ENCODE data around the gene GPR183.

Gene GPR183

DNA sequence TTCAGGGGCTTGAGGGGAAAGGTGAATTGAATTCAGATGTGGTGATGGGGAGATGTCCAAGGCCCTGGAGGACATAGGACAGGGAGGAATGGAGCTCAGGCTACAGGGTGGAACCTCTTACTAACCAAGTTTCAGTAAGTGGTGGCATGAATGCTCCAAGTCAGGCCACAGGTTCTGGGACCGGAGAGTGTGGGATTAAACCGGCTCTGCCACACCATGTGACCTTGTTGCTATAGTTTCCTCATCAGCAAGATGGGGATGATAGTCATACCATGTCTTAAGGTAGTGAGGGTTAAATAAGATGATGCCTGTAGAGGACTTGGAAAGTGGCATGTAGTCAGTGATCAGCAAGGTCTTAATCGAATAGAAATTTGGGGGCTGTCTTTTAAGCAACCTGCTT, 16.3 kb downstream of the GPR183 start:
- DNase-seq, result no peak

DNA sequence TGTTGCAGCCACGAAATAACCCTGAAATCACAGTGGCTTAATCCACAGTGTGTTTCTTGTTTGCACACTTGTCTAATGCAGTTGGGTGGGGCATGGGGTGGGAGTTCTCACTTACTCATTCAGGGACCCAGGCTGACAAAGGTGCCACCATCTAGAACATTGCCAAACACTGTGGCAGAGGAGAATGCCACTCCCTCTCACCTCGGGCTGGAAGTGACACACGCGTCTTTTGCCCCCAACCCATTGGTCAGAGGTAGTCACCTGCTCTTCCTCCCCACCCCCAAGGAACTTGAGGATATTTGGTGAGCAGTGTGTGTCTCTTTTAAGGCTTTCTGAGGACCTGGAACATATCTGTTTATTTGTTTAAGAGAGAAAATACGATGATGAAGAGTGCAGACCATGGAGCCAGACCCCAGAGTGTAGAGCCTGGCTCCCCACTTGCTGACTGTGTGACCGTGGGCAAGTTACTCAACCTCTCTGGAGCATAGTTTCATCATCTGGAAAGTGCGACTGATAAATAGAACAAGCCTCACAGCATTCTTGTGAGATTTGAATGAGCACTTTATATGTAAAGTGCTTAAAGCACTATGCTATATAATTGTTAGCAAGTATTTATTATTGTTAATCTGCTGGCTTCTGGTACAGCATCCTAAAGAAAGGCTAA, 17.4 kb downstream of the GPR183 start:
- no peak for DNase-seq

DNA sequence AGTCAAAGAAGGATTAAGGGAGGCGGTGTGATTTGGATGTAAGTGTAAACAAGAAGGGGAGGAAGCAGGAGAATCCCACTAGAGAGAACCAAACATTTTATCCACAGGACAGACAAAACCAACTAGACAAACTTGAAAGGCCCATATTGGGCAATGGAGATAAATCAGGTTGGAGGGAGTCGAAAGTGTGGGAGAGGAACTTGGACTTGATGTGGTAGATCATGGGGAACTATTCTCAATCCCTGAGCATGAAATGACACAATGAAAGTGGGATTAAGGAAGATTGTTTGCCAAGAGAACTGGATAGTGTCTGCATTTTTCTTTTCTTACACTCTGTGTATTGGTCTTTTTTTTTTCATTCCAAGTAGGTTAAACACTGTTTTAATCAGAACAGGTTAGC, 17.9 kb downstream of the GPR183 start:
- DNase-seq, result no peak

GRCh38 chr13:99288089-99288488, 19.1 kb downstream of the GPR183 start:
- no peak for DNase-seq

GRCh38 chr13:99287551-99287950, 19.6 kb downstream of the GPR183 start:
- no peak for DNase-seq

DNA sequence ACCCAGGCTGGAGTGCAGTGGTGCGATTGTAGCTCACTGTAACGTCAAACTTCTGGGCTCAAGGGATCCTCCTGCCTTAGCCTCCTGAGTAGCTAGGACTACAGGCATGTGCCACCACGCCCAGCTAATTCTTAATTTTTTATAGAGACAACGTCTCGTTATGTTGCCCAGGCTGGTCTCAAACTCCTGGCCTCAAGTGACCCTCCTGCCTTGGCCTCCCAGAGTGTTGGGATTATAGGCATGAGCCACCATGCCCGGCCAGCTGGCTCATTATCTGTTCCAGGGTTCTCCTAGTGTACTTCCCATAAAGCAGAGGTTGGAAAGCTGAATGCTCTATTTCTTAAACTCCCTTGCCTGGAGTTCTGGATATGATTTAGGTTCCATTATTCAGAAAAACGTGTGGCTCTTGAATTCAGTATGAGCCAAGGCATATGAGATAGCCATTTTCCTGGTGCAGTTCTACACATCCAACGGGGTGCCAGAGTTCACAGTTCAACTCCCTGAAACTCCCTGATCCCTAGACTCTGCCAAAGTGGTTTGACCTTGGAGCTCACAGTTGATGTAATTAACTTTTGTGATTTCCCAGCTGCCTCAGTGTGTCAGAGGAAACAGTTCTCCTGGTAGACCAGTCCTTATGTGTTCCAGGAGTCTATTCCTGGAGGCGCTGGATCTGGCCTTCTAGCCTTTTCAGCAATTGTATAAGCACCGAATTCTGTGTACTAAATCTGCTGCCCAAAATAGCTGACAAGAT, 21.6 kb downstream of the GPR183 start:
- DNase-seq, result no peak

- DNase-seq, result no peak
These were observed 24.7 kb downstream of the GPR183 start for GRCh38 chr13:99282264-99283231.

- DNase-seq, result no peak
These were observed 25.4 kb downstream of the GPR183 start for GRCh38 chr13:99281811-99282263.

DNA sequence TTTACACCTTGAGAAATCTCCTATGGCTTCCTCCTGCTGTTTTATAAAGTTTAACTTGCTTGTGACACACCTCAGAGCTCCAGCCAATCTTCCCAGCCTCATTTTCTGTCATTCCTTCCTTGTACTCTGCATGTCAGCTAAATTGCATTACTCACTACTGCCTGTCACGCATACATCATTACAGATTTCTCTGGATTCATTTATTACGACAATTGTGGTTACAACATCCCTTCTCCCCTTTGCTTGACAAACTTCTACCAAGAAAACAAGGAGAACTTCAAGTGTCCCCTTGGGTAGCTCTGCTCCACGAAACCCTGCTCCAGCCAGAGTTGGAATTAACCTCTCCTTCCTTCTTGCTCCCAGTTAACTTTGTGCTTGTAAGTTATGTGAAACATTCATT, 27.0 kb downstream of the GPR183 start:
- no peak for DNase-seq

GRCh38 chr13:99279637-99280036, 27.6 kb downstream of the GPR183 start:
- no peak for DNase-seq

DNA sequence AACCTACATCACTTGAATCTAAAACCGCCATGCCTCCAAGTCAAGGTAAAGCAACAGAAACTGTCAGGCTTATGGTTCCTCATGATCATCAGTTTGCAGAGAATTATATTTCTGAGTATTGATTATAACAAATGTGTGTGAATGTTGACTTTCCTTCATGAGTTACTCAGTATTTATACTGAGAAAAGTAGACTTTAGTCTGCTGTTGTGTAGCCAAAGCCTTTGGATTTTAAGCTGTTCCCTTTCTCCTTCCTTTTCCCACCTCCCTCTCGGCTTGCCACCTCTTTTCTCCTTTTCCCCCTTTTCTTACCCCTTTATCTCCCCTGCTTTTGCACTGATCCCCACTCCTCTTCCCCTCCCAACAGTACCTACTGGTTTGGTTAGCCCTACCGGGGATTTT, 28.4 kb downstream of the GPR183 start:
- no peak for DNase-seq

DNA sequence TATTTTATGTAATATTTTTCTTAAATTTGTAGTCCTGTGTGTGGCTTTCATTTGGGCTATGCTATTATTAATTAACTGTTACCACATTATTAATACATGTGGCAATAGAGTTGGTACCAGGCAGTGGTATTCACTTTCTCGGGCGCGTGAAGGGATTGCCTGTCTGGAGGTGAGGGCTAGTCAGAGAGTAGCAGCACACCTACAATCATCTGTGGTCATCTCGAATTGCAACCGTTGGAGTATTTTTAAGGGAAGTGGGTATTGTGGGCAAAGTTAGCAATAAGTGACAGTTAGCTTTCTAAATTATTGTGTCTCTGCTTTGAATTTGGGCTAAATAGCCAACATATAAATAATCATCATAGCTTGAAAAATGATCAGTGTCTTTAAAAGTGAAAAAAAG, 29.0 kb downstream of the GPR183 start:
- DNase-seq, result no peak

GRCh38 chr13:99277629-99278028, 29.6 kb downstream of the GPR183 start:
- DNase-seq, result no peak

DNA sequence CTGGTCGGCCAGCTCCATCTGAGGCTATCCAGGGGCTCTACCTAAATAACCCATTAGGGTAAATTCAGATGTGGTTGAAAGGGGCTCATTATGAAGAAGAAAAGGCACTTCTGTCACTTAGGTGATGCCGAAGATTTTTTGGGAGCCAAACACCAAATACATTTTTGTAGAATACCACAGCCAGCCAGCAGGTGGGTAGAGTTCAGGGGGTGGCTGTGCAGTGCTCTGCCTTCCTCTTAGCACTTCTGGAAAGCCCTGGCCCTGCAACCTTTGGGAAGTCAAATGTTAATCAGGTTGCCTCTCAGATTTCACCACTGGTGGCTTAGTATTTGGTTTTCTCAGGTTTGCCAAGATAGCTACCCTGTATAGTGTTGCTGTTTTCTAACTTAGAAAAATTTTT, 30.5 kb downstream of the GPR183 start:
- DNase-seq, result no peak

DNA sequence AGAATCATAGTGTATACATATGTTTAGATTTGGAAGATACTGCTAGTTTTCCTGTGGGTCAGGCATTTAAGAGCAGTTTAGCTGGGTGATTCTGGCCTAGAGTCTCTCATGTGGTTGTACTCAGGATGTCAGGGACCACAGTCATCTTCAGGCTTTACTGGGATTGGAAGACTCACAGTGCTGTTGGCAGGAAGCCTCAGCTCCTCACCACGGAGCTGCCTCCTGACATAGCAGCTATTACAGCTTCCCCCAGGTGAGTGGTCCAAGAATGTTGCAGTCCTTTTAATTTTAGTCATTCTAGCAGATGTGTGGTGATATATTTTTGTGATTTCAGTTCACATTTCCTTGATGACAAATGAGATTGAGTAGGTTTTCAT, 32.1 kb downstream of the GPR183 start:
- no peak for DNase-seq

- no peak for DNase-seq
These were observed 34.1 kb downstream of the GPR183 start for GRCh38 chr13:99273128-99273527.

- DNase-seq, result no peak
These were observed 34.7 kb downstream of the GPR183 start for GRCh38 chr13:99272481-99272880.

GRCh38 chr13:99271249-99271648, 36.0 kb downstream of the GPR183 start:
- DNase-seq, result no peak

- no peak for DNase-seq
These were observed 36.7 kb downstream of the GPR183 start for GRCh38 chr13:99270518-99270917.

DNA sequence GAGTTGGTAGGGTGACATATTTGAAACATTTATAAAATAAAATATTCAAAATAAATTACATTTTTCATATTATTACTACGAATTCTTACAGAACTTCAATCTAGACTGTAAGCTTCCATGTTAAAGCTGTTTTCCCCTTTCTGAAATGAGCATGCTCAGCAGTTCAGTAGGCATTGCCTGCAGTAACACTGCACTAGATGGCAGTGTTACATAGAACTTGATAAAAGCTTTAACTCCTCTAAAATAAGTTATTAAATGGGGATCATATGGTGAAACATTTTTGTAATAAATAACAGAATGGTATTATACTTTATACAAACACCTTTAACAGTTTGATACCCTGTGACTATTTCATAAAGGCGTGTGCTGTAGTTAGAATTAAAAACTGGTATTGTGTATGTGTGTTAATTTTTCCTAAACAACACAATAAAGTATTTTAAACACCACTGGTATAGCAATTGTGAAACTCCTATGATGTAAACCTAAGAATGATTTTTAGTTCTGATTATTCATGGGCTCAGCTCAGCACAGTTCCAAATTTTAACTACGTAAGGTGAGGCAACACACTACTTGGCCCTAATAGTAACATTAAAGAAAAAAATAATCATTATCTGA, 37.5 kb downstream of the GPR183 start:
- DNase-seq, result no peak

DNA sequence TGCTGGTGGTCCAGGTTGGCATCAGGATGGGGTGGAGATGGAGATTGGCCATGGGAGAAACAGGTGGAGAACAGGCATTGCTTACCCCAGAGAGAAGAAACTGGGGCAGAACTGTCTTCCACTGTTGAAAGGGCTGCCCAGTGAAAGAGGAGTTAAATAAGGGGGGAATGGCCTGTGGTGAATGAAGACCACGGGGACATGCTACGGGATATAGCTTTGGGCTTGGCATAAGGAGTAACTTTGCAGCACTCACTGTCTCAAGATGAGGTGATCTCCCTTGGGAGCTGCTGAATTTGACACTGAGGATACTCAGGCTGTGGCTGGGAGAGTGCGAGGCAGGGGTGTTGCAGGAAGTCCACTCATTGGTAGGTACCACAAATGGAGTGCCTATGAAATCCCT, 38.4 kb downstream of the GPR183 start:
- DNase-seq, result no peak

GRCh38 chr13:99267927-99268326, 39.3 kb downstream of the GPR183 start:
- DNase-seq, result no peak

- no peak for DNase-seq
These were observed 40.4 kb downstream of the GPR183 start for GRCh38 chr13:99266827-99267226.
